Measurements from ENCODE around the gene CIAPIN1.
A peak's percentile ranks its signal among the peaks of the same experiment; 100 is the strongest.

The CIAPIN1 gene

GRCh38 chr16:57468346-57468745 lies 21.2 kb upstream of the CIAPIN1 start:
- ChIA-PET POLR2A (no interaction called here), CTCF (interaction anchor here (1.6 kb wide), 1 partner anchor 9 kb away, joined by 4 read pairs; no protein-coding TSS in a partner anchor)
- no peak for TF ChIP-seq CTCF (IDR thresholded peaks at IDR 0.05; ENCODE audit: control extremely low read depth, extremely low read depth, low read depth, missing control alignments)
- DNase-seq (ENCODE audit: extremely low spot score), result no peak

- ChIA-PET CTCF (interaction anchor here (0.7 to 1.5 kb wide), 5 partner anchors 10 to 53 kb away, joined by 3 to 4 read pairs (median 3); partner anchors contain the start of genes CIAPIN1 and COQ9), POLR2A (interaction anchor here (1.6 kb wide), 1 partner anchor 17 kb away, joined by 6 read pairs; the partner anchor contains the start of genes CIAPIN1 and COQ9)
- no peak for TF ChIP-seq CTCF (IDR thresholded peaks at IDR 0.05; ENCODE audit: control extremely low read depth, extremely low read depth, low read depth, missing control alignments)
- no peak for DNase-seq (ENCODE audit: extremely low spot score)
Measured at GRCh38 chr16:57464523-57464922, 17.3 kb upstream of the CIAPIN1 start.

GRCh38 chr16:57462978-57463362 lies 15.8 kb upstream of the CIAPIN1 start:
- POLR2A ChIA-PET, result interaction anchor here (1.2 kb wide), 2 partner anchors 11 to 16 kb away, joined by 3 to 9 read pairs; partner anchors contain the start of genes CIAPIN1 and COQ9
- CTCF ChIA-PET, result interaction anchor here (0.8 to 7.7 kb wide), 26 partner anchors 11 to 570 kb away, joined by 3 to 112 read pairs (median 6); partner anchors contain the start of genes ADGRG5, CCDC102A, CIAPIN1 and COQ9
- DNase-seq (ENCODE audit: extremely low spot score), result peak; percentile 26
- no peak for TF ChIP-seq CTCF (IDR thresholded peaks at IDR 0.05; ENCODE audit: control extremely low read depth, extremely low read depth, low read depth, missing control alignments)

- TF ChIP-seq CTCF (IDR thresholded peaks at IDR 0.05; ENCODE audit: control extremely low read depth, extremely low read depth, low read depth, missing control alignments), result peak; percentile 98
- ChIA-PET POLR2A (interaction anchor here (1.2 kb wide), 2 partner anchors 12 to 16 kb away, joined by 3 to 9 read pairs; partner anchors contain the start of genes CIAPIN1 and COQ9), CTCF (interaction anchor here (0.6 to 7.7 kb wide), 33 partner anchors 11 to 569 kb away, joined by 3 to 112 read pairs (median 4); partner anchors contain the start of genes ADGRG5, CCDC102A, CIAPIN1 and COQ9)
- DNase-seq (ENCODE audit: extremely low spot score), result peak; percentile 94
Measured at GRCh38 chr16:57462209-57462977, 15.2 kb upstream of the CIAPIN1 start, which contains the start of gene POLR2C. TSS of gene POLR2C (plus strand) at chr16:57462679. CDS start at chr16:57462725, 46 bp downstream.

- TF ChIP-seq CTCF (IDR thresholded peaks at IDR 0.05; ENCODE audit: control extremely low read depth, extremely low read depth, low read depth, missing control alignments), result no peak
- DNase-seq (ENCODE audit: extremely low spot score), result no peak
- ChIA-PET POLR2A (no interaction called here), CTCF (interaction anchor here (1.3 to 13.1 kb wide), 2 partner anchors 7 to 35 kb away, joined by 6 to 112 read pairs; partner anchors contain the start of gene POLR2C)
Measured at GRCh38 chr16:57452021-57452420, 4.8 kb upstream of the CIAPIN1 start.

GRCh38 chr16:57446531-57447185 lies 527 bp downstream of the CIAPIN1 start:
- TF ChIP-seq CTCF (IDR thresholded peaks at IDR 0.05; ENCODE audit: control extremely low read depth, extremely low read depth, low read depth, missing control alignments), result no peak
- ChIA-PET CTCF (interaction anchor here (0.6 to 13.1 kb wide), 10 partner anchors 13 to 371 kb away, joined by 3 to 112 read pairs (median 4); partner anchors contain the start of gene POLR2C), POLR2A (interaction anchor here (0.9 to 1.7 kb wide), 6 partner anchors 13 to 45 kb away, joined by 3 to 9 read pairs (median 4); partner anchors contain the start of gene POLR2C)
- peak; percentile 57 for DNase-seq (ENCODE audit: extremely low spot score)
